LNCAP (cell line): ENCODE data around the gene BAHCC1.

Source experiments
- TF ChIP-seq, protein P1 (sequence below): fragments of 450-650 bp; IDR thresholded peaks from 2 replicates; pipeline ENCODE4 v1.5.1; 2017; ENCODE audit warnings: mild to moderate bottlenecking

The BAHCC1 gene

DNA sequence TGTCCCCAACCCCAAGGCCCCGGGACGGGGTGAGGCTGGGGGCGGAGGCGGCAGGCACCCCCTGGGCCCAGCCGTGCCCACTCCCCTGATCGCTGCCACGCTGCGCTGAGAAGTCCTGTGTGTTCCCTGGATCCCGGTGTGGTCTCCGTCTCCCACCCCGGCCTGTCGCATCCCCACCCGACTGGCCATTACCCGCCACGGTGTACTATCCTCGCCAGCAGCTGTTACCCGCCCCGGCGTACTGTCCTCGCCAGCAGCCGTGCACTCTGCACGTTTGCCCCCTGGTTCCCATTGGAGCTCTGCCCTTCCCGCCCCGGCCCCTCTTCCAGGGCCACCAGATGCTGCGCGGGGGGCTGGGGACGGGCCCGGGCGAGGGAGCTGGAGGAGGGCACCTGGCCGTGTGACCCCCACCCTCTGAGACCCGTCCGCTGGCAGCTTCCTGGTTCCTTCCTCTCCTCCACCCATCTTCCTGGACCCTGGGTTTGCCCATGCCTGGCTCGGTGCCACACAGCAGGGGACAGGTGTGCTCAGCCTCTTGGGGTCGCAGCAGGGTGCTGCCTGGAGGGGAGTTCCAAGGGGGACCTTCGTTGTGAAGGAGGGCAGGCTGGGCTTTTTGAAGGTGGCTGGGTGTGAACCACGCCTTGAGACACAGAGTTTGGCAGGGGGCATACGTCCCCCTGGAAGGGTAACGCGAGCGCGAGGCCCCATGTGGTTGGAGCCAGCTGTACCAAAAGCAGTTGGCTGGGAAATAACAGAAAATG lies 19.7 kb downstream of the BAHCC1 start:
- TF ChIP-seq, protein P1, sequence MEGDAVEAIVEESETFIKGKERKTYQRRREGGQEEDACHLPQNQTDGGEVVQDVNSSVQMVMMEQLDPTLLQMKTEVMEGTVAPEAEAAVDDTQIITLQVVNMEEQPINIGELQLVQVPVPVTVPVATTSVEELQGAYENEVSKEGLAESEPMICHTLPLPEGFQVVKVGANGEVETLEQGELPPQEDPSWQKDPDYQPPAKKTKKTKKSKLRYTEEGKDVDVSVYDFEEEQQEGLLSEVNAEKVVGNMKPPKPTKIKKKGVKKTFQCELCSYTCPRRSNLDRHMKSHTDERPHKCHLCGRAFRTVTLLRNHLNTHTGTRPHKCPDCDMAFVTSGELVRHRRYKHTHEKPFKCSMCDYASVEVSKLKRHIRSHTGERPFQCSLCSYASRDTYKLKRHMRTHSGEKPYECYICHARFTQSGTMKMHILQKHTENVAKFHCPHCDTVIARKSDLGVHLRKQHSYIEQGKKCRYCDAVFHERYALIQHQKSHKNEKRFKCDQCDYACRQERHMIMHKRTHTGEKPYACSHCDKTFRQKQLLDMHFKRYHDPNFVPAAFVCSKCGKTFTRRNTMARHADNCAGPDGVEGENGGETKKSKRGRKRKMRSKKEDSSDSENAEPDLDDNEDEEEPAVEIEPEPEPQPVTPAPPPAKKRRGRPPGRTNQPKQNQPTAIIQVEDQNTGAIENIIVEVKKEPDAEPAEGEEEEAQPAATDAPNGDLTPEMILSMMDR, result no peak

DNA sequence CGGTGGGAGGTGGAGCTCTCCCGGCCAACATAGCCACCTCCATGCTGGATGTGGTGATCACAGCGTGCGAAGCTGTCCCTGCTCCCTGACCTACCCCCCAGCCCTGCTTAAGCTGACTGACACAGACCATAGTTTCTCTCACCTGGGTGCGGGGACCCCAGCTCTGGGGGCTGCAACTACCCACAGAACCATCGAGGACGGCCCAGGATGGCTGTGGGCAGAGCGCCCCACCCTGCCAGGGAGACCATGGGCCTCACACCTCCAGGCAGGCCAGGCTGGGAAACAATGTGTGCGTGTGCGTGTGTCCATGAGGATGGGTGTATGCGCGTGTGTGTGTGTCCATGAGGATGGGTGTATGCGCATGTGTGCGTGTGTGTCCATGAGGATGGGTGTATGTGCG lies 20.4 kb downstream of the BAHCC1 start:
- TF ChIP-seq, protein P1, result no peak

DNA sequence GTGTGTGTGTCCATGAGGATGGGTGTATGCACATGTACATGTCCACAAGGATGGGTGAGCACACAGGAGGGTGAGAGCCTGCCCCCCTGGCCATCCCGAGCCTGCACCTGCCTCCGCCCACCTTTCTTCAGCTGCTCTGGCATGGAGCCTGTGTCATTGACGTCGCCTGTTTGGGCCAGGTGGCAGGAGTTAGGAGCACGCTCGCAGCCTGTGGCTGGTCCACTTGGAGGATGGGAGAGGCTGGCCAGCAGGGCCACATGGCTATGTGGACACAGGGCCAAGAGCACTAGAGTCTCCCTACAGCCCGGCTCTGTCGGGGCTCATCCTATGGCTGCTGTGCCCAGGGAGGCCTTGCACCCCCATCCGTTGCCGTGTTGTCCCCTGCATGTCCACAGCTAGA lies 21.4 kb downstream of the BAHCC1 start:
- TF ChIP-seq, protein P1, result no peak

DNA sequence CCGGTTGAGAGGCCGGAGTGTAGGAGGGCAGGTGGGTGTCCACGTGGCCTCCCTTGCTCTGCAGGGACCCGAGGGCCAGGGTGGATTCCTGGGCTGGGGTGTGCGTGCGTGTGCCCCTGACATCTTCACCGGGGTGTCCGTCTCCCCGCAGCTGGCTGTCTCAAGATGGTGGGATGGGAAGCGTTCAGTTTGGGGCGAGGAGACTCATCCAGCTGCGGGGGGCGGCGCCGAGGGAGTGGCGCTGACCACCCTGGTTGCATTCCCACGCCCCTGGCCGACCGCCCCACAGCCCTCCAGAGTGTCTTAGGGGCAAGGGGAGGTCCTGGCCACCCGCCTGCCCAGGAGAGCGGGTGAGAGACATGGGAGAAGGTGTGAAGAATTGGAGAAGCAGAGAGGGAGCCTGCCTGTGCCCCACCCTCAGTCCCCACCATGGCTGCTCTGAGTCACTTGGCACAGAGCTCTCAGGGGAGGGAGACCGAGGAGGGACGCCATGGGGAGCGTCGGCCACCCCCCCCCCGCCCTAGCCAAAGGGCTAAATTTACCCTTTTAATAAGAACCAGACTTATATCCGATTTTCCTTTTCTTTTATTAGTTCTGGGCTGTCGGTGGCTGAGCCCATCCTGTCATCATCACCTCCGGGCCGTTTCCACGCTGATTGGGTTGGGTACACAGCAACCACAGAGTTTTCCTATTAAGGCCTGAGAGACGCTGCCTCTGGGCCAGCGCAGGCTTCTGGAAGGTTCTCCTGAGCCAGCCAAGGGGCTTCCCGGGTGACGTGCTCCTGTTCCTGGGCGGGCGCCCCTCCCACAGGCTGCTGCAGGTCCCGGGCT lies 22.0 kb downstream of the BAHCC1 start:
- TF ChIP-seq, protein P1, result no peak

DNA sequence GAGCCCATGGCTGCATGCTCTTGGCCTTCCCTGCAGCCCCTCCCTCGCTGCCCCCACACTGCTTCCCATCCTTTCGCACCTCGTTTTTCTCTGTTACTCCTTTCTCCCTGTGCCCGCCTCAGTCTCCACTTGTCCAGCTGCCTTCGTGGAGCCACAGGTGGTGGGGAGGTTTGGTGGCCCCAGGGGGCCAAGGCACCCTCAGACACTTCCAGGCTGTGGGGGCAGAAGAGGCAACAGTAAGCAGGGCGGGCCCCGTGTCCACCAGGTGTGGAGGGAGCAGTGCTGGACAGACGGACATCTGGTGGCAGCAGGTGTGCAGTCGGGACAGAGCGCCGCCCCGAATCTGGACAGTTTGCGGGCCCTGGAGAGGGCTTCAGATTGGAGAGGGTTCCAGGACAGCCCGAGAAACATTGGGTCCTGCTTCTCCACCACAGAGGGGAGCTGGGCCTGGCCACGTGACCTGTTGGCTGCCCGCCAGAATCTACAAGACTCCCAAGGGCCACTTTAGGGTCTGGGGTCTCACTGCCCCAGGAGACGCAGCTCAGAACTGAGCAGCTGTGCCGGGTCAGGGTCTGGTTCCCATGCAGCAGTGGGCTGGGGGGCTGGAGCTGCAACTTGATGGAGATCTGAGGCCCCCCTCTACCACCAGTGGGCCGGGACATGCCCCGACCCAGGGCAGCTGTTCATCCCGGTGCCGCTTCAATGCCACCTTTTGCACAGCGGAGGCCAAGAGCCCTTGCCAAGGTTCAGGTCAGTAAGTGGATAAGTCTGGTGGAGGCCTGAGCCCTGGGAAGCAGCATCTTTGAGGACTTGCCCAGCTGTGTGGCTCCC lies 22.8 kb downstream of the BAHCC1 start:
- TF ChIP-seq, protein P1, result no peak

DNA sequence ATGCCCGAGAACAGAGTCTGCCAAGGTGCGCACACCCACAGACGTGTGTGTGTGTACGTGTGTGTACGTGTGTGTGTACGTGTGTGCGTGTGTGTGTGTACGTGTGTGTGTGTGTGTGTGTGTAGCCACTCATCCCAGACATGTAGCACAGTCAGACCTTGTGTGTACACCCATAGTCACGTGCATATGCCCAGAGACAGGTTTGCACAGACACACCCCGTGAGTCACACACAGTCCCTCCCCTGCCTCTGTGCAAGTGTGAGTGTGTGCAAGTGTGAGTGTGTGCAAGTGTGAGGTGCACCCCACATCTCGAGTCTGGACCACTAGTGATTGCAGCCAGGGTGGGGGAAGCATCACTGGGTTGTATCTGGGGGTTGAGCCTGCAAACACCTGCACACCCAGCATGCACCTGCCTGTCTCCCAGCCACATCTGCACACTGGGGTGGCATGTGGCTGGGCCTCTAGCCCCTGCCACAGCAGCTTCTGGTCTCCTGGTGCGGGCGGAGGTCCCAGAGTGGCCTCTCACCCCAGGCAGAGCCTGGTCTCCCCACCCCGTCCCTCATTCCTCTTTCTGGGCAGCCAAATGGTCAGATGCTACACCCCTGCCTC lies 23.6 kb downstream of the BAHCC1 start:
- TF ChIP-seq, protein P1, result no peak

DNA sequence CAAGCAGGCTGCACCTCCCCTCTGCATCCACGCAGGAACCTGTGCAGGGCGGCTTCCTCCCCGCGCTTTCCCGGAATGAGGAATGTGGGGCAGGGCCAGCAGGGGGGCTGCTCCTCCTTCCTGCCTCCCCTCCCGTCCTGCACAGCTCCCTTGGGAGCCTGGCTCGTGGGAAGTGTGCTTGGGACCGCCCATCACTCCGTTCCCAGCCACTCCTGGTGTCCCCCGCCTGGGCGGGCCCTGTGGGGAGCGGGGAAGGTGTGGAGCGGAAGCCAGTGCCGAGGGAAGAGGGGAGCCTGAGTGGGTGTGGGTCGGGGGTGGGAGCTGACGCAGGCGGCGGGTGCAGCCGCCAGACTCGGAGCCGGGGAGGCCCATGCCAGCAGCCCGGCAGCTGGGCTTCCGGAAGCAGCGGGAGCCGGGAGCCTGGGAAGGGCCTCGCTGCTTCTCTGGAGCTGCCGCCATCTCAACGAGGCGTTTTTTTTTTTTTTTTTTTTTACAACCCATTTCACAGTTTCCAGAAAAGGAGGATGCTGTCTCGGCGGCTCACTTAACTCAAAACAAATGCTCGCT lies 24.1 kb downstream of the BAHCC1 start:
- TF ChIP-seq, protein P1, result no peak
